Keratinocyte (primary cell): ENCODE data around the gene C4orf54. TPM values are rescaled to one million over a fixed set of nuclear protein-coding genes. Genes with fewer than 3 reads are reported as not detected.

Experiments
- DNase-seq: peaks from one replicate; pipeline ENCODE4 v3.0.0-alpha.2; 2011; ENCODE audit warnings: low read depth, missing footprints, low spot score
- FAIRE-seq: peaks from 2 replicates; lab custom pipeline; 2011; peaks lifted over from hg19 to GRCh38; lab: Jason Lieb, UNC
- H2AFZ ChIP-seq: 2 replicates; pipeline ENCODE4 v1.6.0; 2012; ENCODE audit warnings: low read length, control low read depth, inconsistent platforms; ENCODE audit not compliant: control insufficient read depth
- H3K27ac ChIP-seq: 2 replicates; pipeline ENCODE4 v1.5.1; 2011; ENCODE audit warnings: low read length; ENCODE audit not compliant: control insufficient read depth, insufficient read depth
- H3K27me3 ChIP-seq: 3 replicates; pipeline ENCODE4 v1.6.0; 2011; ENCODE audit warnings: low read length; ENCODE audit not compliant: control insufficient read depth, insufficient read depth; ENCODE audit errors: extremely low read depth
- H3K36me3 ChIP-seq, 2 experiments: 2 replicates in 1 of 2; 3 replicates in 1 of 2; pipeline ENCODE4 v1.5.1; 2011; ENCODE audit warnings: low read length in 2 of 2, mild to moderate bottlenecking in 1 of 2; ENCODE audit not compliant: control insufficient read depth in 2 of 2, insufficient read depth in 2 of 2; ENCODE audit errors: extremely low read depth in 1 of 2
- H3K4me1 ChIP-seq: 3 replicates; pipeline ENCODE4 v1.5.1; 2011; ENCODE audit warnings: low read length; ENCODE audit not compliant: control insufficient read depth, insufficient read depth; ENCODE audit errors: extremely low read depth
- H3K4me2 ChIP-seq: 3 replicates; pipeline ENCODE4 v1.6.0; 2011; ENCODE audit warnings: low read depth, low read length; ENCODE audit not compliant: control insufficient read depth, insufficient read depth; ENCODE audit errors: extremely low read depth
- H3K4me3 ChIP-seq, 3 experiments: fragments of 200-600 bp in 1 of 3; sonication (generic) in 1 of 3; 2 replicates in 2 of 3; 3 replicates in 1 of 3; pipeline ENCODE4 v1.5.1; 2011 to 2016; ENCODE audit warnings: low read length in 3 of 3, mild to moderate bottlenecking in 3 of 3, control low read depth in 2 of 3, inconsistent platforms in 1 of 3, low read depth in 1 of 3, mixed read lengths in 1 of 3, mixed run types in 1 of 3, moderate library complexity in 1 of 3; ENCODE audit not compliant: control insufficient read depth in 2 of 3, insufficient read depth in 2 of 3; ENCODE audit errors: extremely low read depth in 1 of 3
- H3K79me2 ChIP-seq: 2 replicates; pipeline ENCODE4 v1.6.0; 2012; ENCODE audit warnings: low read length; ENCODE audit not compliant: control insufficient read depth, insufficient read depth
- H3K9ac ChIP-seq: 3 replicates; pipeline ENCODE4 v1.6.0; 2011; ENCODE audit warnings: low read length; ENCODE audit not compliant: control insufficient read depth, insufficient read depth; ENCODE audit errors: extremely low read depth
- H3K9me1 ChIP-seq: 3 replicates; pipeline ENCODE4 v1.6.0; 2011; ENCODE audit warnings: low read length; ENCODE audit not compliant: control insufficient read depth, insufficient read depth; ENCODE audit errors: extremely low read depth
- H3K9me3 ChIP-seq: 2 replicates; pipeline ENCODE4 v1.5.1; 2012; ENCODE audit warnings: low read depth, low read length; ENCODE audit not compliant: control insufficient read depth
- H4K20me1 ChIP-seq: 3 replicates; pipeline ENCODE4 v1.6.0; 2011; ENCODE audit warnings: low read length; ENCODE audit not compliant: control insufficient read depth, insufficient read depth; ENCODE audit errors: extremely low read depth
- EZH2 ChIP-seq: IDR thresholded peaks from one replicate; pipeline ENCODE4 v1.6.1; 2012; ENCODE audit warnings: inconsistent platforms, mild to moderate bottlenecking, low read length, moderate library complexity
- dilution Hi-C: fragments of 300-500 bp; cut with MboI; formaldehyde crosslinking; loops from one replicate; pipeline ENCODE4 v1.7.0; 2020; ENCODE audit warnings: low sequenced_read_pairs; ENCODE audit not compliant: extremely low pct_ligation_motif_present
- polyA plus RNA-seq, 5 experiments: library from polyadenylated mRNA; depleted of rRNA in 3 of 5; stranded (reverse) in 3 of 5; stranded (forward) in 1 of 5; unstranded in 1 of 5; fragments of >200 nt; gene quantifications; 1 replicate in 1 of 5; 2 replicates in 3 of 5; 3 replicates in 1 of 5; pipeline versions ENCODE4 v1.2.1 to v1.2.3, GENCODE V29; 2011 to 2012; ENCODE audit warnings: missing spikeins in 2 of 5, low read depth in 1 of 5, low replicate concordance in 1 of 5
- TF ChIP-seq, protein P1 (sequence below), 3 experiments: IDR thresholded peaks in 1 of 3; conservative IDR thresholded peaks in 1 of 3; optimal IDR thresholded peaks in 1 of 3; 2 replicates in 2 of 3; 3 replicates in 1 of 3; pipeline versions ENCODE3 to v1.5.1; 2011; ENCODE audit warnings: low read length in 3 of 3, mild to moderate bottlenecking in 3 of 3, moderate library complexity in 2 of 3, control low read depth in 1 of 3, inconsistent platforms in 1 of 3; ENCODE audit not compliant: insufficient read depth in 2 of 3; ENCODE audit errors: extremely low read depth in 1 of 3

The C4orf54 gene
- polyA plus RNA-seq, 1 donor (not counting 4 experiments of a cell fraction or from before 2014, with no cell fraction given): 0.01 TPM

DNA sequence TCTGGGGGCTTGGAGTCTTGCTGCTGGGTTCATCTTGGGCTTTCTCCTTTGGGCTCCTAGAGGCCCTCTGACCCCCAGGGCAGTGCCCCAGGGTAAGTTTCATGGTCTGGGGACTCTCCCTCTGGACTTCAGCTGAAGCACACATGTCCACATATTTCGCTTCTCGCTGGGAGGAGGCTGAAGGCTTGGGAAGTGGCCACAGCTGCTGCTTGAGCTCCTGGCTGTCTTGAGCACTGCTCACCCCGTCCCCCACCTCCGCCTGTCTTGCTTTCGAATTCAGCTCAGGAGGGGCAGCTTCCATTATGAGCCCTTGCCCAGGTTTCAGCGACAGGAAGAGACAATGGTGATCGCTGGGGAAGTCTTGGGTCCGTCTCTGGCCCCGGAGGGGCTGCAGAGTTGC is 3.7 kb downstream of the C4orf54 start:
- Histone ChIP-seq H2AFZ (no peak overlapping the region), H4K20me1 (no peaks in the 10 kb centered on the region), H3K9me3 (no peaks in the 10 kb centered on the region), H3K79me2 (no peaks in the 10 kb centered on the region), H3K9ac (no peak overlapping the region), H3K4me3 (no peak overlapping the region), H3K9me1 (no peaks in the 10 kb centered on the region), H3K4me1 (peaks cover 18% of the 10 kb centered on the region), H3K27me3 (peaks cover 33% of the 10 kb centered on the region), H3K27ac (no peak overlapping the region), H3K36me3 (no peaks in the 10 kb centered on the region), H3K4me2 (no peak overlapping the region)
- dilution Hi-C loops: no loop called here
- FAIRE-seq (no peak), DNase-seq (no peak)
- TF ChIP-seq EZH2: no peak
- TF ChIP-seq, protein P1, sequence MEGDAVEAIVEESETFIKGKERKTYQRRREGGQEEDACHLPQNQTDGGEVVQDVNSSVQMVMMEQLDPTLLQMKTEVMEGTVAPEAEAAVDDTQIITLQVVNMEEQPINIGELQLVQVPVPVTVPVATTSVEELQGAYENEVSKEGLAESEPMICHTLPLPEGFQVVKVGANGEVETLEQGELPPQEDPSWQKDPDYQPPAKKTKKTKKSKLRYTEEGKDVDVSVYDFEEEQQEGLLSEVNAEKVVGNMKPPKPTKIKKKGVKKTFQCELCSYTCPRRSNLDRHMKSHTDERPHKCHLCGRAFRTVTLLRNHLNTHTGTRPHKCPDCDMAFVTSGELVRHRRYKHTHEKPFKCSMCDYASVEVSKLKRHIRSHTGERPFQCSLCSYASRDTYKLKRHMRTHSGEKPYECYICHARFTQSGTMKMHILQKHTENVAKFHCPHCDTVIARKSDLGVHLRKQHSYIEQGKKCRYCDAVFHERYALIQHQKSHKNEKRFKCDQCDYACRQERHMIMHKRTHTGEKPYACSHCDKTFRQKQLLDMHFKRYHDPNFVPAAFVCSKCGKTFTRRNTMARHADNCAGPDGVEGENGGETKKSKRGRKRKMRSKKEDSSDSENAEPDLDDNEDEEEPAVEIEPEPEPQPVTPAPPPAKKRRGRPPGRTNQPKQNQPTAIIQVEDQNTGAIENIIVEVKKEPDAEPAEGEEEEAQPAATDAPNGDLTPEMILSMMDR (optimal IDR thresholded peaks at IDR 0.05 in 1 of 3, IDR thresholded peaks at IDR 0.05 in 1 of 3, conservative IDR thresholded peaks at IDR 0.05 in 1 of 3; ENCODE audit: extremely low read depth in 1 of 3, insufficient read depth in 2 of 3, low read length in 3 of 3): no peak

DNA sequence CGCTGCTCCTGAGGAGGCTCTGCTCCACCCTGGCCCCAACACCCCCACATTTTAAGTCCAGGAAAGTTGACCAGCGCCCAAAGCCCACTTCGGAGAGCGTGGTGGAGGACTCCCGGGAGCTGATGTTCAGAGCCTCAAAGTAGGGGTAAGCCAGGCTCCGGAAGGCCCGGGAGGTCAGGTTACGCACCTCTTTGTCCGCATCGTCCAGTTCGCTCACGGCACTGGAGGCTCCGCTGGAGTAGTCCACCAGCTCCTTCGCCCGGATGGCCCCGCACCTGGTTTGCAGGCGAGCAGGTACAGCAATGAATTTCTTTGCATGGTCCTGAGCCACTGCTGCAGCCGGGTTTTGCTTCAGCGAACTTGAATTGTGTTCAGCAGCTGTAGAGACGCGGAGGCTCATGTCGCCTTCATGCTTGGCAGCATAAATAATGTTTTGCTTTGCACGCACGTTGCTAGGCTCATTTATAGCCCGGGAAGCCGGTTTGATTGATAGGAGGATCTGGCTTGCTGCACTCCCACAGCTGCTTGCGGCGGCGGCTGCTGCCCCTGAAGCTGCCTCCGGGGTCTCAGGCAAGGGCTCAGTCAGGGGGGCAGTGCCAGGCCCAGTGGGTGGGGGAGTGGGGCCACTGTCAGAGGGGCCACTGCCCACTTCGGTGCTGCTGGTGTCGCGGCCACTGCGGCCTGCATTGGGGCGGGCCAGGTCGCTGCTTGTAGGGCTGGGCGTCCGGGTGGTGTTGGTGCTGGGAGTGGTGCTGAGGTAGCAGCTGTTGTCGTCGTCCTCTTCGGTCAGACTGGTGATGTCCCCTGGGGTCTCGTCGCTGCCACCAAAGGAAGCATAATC is 4.8 kb downstream of the C4orf54 start:
- Histone ChIP-seq H3K4me2 (no peak overlapping the region), H3K79me2 (no peaks in the 10 kb centered on the region), H3K9me3 (no peaks in the 10 kb centered on the region), H3K27ac (no peak overlapping the region), H4K20me1 (no peaks in the 10 kb centered on the region), H2AFZ (no peak overlapping the region), H3K9ac (no peak overlapping the region), H3K27me3 (peaks cover 33% of the 10 kb centered on the region), H3K4me3 (no peak overlapping the region), H3K36me3 (no peaks in the 10 kb centered on the region), H3K9me1 (no peaks in the 10 kb centered on the region), H3K4me1 (peaks cover 18% of the 10 kb centered on the region)
- FAIRE-seq: no peak
- no peak for DNase-seq
- TF ChIP-seq EZH2: no peak
- TF ChIP-seq, protein P1 (optimal IDR thresholded peaks at IDR 0.05 in 1 of 3, IDR thresholded peaks at IDR 0.05 in 1 of 3, conservative IDR thresholded peaks at IDR 0.05 in 1 of 3; ENCODE audit: extremely low read depth in 1 of 3, insufficient read depth in 2 of 3, low read length in 3 of 3): no peak
- dilution Hi-C loops: no loop called here
